Cortex of kidney (tissue), 1 donor: ENCODE data around the gene RPP25L.
"Not testable (repeated sequence)": the region's sequence is repeated elsewhere in the genome, so short reads cannot be mapped to it uniquely, and the experiment has no call there.

Experiments
- DNase-seq: peaks from one replicate; lab custom pipeline; 2025; lab: John Stamatoyannopoulos, UW

RPP25L gene, protein sequence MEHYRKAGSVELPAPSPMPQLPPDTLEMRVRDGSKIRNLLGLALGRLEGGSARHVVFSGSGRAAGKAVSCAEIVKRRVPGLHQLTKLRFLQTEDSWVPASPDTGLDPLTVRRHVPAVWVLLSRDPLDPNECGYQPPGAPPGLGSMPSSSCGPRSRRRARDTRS

GRCh38 chr9:34611811-34612787 lies at the start of gene RPP25L:
Gene RPP25L (minus strand): TSS chr9:34612097. CDS start chr9:34611296, 801 bp downstream.
- no peak for DNase-seq

DNA sequence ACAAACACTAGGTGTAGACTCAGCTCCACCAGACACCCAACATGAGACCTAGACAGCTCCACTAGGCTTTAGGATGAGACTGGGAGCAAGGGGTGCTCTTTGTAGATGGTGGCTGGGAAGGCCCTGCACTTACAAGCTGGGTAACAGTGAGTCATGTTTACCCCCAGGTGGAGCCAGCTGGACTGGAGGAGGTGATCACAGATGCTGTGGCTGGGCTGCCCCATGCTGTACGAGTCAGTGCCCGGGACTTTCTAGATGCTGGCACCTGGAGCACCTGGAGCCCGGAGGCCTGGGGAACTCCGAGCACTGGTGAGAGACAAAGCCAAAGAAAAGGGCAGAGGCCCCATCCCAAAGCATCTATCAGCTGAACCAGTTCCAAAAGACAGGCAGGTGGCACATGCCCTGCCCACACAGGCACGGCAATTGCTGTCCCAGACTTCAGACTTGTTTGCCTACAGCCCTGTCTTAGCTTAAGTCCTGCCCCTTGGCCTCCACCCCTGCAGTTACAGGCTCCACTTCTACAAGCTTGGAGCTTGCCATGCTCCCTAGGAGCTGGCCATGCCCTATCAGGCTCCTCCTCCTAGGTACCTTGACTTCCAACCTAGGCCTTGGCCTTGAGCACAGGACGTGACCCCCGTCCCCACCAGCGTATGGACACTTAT lies 47.8 kb upstream of the RPP25L start:
- no peak for DNase-seq

- no peak for DNase-seq
These were observed 46.6 kb upstream of the RPP25L start for GRCh38 chr9:34658461-34658860.

GRCh38 chr9:34656992-34657391 lies 45.1 kb upstream of the RPP25L start:
- DNase-seq: no peak

DNA sequence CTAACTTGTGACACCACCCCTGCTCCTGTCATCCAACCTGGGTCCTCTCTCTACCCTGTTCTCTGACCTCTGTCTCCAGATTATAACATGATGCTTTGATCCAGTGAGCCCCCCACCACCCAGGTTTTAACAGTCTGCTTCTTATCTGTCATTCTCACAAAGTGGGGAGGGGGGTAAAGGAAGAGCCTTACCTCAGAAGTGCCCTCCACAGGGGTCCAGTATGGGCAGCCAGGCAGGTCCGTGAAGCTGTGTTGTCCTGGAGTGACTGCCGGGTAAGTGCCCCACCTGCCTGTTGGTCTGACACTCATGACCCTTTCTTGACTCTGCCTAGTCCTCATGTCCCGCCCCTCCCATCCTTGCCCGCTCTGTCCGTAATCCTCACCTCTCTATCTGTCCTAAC lies 43.5 kb upstream of the RPP25L start:
- DNase-seq: no peak

DNA sequence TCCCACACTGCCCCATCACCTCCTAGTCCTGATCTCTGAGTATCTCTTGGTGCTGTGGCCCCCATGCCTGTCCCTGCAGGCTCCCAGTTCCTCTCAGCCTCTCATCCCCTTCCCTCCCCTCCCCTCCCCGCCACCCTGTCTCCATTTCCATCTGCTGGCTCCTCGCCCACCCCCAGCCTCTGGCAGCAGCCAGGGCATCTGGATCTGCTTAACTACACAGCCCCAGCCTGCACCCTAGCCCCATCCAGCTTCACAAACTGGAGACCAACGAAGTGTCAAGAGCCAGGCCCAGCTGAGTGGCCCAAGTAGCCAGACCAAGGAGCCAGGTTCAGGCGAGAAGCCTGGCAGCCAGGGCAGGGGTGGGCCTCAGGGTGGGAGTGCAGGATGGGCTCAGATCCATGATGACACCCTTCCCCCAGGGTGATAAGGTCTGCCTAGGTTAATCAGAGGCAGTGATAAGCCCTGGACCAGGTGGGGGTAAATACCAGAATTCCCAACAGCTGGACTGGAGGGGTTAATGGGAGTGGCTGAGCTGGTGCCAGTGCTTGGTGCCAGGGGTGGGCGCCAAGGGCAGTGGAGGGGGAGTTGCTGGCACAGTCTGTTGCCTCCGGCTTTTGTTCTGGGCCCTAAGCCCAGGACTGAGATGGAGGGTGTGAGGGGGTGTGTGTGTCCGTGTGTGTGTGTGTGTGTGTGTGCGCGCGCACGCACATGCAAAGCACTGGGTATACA lies 42.6 kb upstream of the RPP25L start:
- DNase-seq: no peak

DNA sequence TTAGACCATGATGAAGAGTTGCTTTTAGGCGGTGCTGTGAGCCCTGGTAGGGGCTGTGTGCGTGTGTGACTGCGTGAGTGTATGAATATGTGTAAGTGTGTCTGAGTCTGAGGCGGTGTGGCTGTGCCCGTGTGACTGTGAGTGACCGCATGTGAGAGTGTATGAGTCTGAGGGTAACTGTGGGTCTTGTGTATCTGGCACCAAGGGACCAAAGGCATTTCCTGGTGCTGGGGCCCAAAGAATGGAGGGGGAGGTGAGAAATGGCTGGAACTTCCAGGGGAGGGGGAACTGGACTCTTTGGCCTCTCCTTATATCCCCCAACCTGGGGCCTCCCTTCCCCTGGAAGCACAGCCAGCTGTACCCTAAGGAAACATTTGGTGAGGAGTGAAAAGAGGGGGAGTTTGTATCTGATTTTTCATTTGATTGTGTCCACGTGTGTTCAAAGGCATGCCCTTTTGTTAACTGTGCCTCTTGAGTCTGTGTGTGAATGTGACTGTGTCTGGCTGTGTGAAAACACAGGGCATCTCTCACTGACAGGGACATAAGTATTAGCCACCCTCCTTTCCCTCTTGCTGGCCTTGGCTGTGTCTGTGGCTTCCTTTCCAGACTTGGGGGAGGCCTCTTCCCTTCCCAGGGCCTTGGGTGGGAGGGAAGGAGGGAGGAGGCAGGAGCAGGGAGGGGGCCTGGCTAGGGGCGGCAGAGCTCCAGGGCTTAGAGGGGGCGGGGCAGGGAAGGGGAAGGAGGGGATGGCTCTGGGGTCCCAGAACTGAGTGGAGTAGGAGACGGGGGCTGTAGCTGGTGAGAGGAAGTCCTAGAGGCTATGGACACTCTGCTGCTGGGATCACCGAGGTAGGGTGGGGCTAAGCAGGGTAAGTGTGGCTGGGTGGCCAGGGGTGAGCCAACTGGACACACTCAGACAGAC lies 41.5 kb upstream of the RPP25L start:
- no peak for DNase-seq

DNA sequence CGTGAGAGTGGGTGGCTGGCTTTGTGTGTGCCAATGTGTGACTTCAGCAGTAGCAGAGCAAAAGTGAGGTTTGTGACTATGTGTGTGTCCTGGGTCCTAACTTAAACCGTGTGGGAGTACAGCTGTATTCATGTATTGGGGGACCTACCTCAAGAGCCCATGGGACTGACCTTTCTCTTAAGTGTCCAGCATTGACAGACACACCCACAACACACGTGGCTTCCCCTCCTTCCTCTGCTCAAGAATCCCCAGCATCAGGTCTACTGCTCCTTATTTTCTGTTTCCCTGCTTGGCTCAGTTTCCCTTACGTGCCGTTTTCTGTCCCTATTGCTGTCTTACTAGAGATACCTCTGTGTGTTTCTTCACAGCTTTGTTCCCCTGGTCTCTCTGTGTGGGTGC lies 40.7 kb upstream of the RPP25L start:
- DNase-seq: no peak

DNA sequence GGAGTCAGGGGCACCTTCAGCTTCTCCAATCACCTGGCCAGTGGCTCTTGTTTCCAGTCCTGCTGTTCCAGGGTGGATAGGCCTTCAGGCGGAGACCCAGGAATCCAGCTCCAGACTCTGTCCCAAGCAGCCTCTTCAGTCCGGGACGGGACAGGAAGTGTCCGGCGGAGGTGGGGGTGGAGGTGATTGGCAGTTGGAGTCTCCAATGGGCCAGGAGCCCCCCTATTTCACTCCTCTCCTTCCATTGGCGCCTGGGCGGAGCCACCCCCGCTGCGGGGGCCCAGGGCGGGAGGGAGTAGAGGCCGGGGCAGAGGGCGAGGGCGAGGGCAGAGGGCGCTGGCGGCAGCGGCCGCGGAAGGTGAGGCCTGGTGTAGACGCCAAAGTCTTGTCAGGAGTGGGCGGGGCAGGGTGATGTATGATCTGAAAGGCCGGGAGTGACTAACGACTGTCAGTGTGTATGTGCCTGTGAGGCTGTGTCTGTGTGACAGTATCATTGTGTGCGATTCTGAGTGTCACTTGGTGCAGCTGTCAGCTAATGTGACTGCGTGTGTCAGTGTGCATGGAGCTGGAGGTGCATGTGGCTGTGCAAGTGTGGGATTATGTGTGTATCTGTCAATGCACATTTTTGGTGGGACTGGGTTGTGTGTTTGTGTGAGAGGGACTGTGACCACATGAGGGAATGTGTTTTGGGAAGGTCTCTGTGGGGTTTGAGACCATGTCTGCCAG lies 40.1 kb upstream of the RPP25L start, which contains the start of gene IL11RA:
Gene IL11RA (plus strand): TSS at position 310 of the 726 bp plus-strand sequence. CDS start 3,033 bp downstream, outside the sequence.
- no peak for DNase-seq

GRCh38 chr9:34651321-34651720 lies 39.4 kb upstream of the RPP25L start:
- DNase-seq: no peak

DNA sequence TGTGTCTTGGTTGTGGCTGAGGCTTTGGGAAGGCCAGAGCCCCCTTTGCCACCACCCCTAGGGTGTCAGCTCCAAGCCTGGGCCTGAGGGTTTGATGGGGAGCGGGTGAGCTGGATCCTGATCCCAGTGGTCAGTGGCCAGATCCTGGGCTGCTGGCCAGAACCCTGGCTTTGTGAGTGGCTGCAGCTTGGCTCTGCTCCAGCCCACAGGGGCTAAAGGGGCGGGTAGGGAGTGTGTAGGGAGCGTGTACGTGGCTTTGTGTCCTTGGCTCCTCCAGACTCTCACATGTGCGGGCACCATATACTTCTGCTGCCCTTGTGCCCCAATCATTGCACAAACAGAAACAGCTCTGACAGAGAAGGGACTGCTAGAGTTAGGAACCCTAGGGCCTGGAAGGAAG lies 38.9 kb upstream of the RPP25L start:
- DNase-seq: no peak

GRCh38 chr9:34648673-34649072 lies 36.8 kb upstream of the RPP25L start:
- DNase-seq: no peak

DNA sequence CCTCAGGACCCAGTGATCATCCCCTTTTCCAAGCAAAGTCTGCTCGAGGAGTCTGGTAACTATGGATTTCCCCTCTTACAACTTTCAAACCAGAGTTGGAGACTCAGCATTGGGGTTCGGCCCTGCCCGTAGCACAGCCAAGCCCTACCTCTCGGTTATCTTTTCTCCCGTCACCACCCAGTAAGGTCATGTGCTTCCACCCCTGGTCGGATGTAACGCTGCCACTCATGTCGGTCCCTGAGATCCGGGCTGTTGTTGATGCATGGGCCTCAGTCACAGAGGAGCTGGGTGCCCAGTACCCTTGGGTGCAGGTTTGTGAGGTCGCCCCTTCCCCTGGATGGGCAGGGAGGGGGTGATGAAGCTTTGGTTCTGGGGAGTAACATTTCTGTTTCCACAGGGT lies 35.8 kb upstream of the RPP25L start:
- DNase-seq: no peak

- DNase-seq: no peak
These were observed 35.1 kb upstream of the RPP25L start for GRCh38 chr9:34647084-34647403.

DNA sequence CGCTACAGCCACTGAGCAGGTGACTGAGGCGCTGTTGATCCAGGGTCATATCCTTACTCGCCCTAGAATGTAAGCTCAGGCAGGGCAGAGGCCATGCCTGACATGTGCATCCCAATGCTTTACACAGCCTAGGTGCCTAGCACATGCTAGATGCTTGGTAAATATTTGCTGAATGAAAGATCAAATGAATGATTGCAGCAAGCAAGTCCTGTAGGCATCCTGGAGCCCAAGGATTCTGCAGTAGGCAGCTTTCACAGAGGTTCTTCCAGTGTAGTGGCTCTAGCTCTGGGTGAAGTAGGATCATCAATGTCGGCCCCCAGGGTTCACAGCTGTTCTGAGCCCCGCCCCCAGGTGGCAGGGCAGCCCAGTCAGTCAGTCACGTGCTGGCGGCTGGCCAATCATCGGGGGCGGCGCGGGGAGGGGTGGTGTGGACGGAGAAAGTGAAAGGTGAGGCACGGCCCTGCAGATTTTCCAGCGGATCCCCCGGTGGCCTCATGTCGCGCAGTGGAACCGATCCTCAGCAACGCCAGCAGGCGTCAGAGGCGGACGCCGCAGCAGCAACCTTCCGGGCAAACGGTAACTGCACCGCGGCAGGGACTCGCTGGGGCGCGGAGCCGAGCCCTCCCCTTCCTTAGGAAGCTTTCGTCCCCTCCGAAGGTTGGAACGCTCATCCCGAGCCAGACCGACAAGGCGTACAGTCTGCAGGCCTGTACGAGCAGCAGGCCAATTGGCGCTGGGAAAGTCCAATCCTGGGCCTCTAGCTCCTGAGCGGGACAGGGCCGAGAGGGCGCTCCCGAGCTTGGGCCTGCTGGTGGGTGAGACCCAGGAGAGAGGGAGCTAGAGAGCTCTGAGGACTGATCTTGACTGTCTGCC lies 34.5 kb upstream of the RPP25L start, which contains the start of gene GALT:
Gene GALT (plus strand): TSS at position 465 of the 873 bp plus-strand sequence. CDS start 30 bp downstream, at position 495.
- DNase-seq: peak; percentile 23

- no peak for DNase-seq
These were observed 32.9 kb upstream of the RPP25L start for GRCh38 chr9:34644766-34645314.

- DNase-seq: no peak
These were observed 30.8 kb upstream of the RPP25L start for GRCh38 chr9:34642679-34643078.

DNA sequence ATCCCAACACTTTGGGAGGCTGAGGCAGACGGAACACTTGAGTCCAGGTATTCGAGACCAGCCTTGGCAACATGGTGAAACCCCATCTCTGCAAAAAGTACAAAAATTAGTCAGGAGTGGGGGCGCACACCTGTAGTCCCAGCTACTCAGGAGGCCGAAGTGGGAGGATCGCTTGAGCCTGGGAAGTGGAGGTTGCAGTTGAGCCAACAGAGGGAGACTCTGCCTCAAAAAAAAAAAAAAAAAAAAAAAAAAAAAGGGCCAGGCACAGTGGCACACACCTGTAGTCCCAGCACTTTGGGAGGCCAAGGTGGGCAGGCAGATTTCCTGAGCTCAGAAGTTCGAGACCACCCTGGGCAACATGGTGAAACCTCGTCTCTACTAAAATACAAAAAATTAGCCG lies 27.4 kb upstream of the RPP25L start:
- not testable (repeated sequence) for DNase-seq

GRCh38 chr9:34638138-34638445 lies 26.2 kb upstream of the RPP25L start:
- no peak for DNase-seq
